K562 (cell line): ENCODE measurements around the gene TFEB. TPM values are rescaled to one million over a fixed set of nuclear protein-coding genes. Genes with fewer than 3 reads are reported as not detected.

Experiments used
- EWSR1 ChIP-seq: fragments of 450-650 bp; IDR thresholded peaks from 2 replicates; pipeline ENCODE4 v1.6.1; 2018; ENCODE audit warnings: borderline replicate concordance, mild to moderate bottlenecking, low read depth, moderate library complexity; ENCODE audit not compliant: partially characterized antibody
- HDAC6 ChIP-seq: IDR thresholded peaks from 2 replicates; pipeline ENCODE4 v1.6.1; 2012; ENCODE audit warnings: low read depth, mild to moderate bottlenecking, control low read depth, inconsistent platforms, low read length, moderate library complexity
- HIVEP1 ChIP-seq: fragments of 250-450 bp; sonication (Bioruptor Pico); IDR thresholded peaks from 2 replicates; pipeline ENCODE4 v1.4.0; 2020; ENCODE audit warnings: mild to moderate bottlenecking
- TBP ChIP-seq: optimal IDR thresholded peaks from 2 replicates; pipeline ENCODE3; 2011; ENCODE audit warnings: low read depth, low read length, improper control_type of control experiment
- TCF7L2 ChIP-seq: fragments of 150-350 bp; IDR thresholded peaks from 2 replicates; pipeline ENCODE4 v1.6.1; 2016; ENCODE audit warnings: low read depth, mild to moderate bottlenecking, low read length, moderate library complexity
- ZKSCAN8 ChIP-seq: fragments of 200-800 bp; sonication (Bioruptor generic); IDR thresholded peaks from 2 replicates; pipeline ENCODE4 v1.6.1; 2016; ENCODE audit warnings: missing genetic modification characterization, missing compliant biosample characterization
- ZNF263 ChIP-seq: sonication (generic); formaldehyde crosslinking; IDR thresholded peaks from 2 replicates; pipeline ENCODE4 v1.8.0; 2022; ENCODE audit warnings: mild to moderate bottlenecking, missing genetic modification reagents, borderline replicate concordance
- ZNF274 ChIP-seq: IDR thresholded peaks from 2 replicates; pipeline ENCODE4 v1.6.1; 2011; ENCODE audit warnings: low read depth, mild to moderate bottlenecking, low read length, moderate library complexity, borderline replicate concordance
- ZNF785 ChIP-seq: fragments of 250-450 bp; sonication (Bioruptor Pico); IDR thresholded peaks from 2 replicates; pipeline ENCODE4 v1.4.0; 2020; ENCODE audit warnings: mild to moderate bottlenecking
- polyA plus RNA-seq, 8 experiments: library from polyadenylated mRNA; depleted of rRNA in 4 of 8; stranded (reverse) in 5 of 8; unstranded in 3 of 8; fragments of >200 nt; fragmentation: Nextera tagmentation in 2 of 8; fragmentation: Illumina TruSeq in 1 of 8; extraction: Ambion mirVana in 2 of 8; extraction: Trizol in 1 of 8; gene quantifications; 2 replicates each; pipeline versions ENCODE4 v1.2.1 to v1.2.3, GENCODE V29; 2011 to 2014; ENCODE audit warnings: inconsistent platforms in 1 of 8, missing spikeins in 1 of 8
- total RNA-seq, 7 experiments: library from RNA; depleted of rRNA in 6 of 7; stranded (reverse); fragments of >200 nt in 6 of 7; fragmentation: Illumina TruSeq in 2 of 7; extraction: Trizol in 2 of 7; gene quantifications; 2 replicates each; pipeline versions ENCODE4 v1.2.1 to v1.2.3, GENCODE V29; 2011 to 2021; ENCODE audit warnings: low replicate concordance in 1 of 7
- TF ChIP-seq, protein P1 (sequence below), 2 experiments: fragments of 450-650 bp; IDR thresholded peaks; 2 replicates each; pipeline ENCODE4 v1.6.1; 2018; ENCODE audit warnings: mild to moderate bottlenecking in 2 of 2, low read depth in 1 of 2; ENCODE audit not compliant: partially characterized antibody in 2 of 2
- TF ChIP-seq, protein P2 (sequence below): sonication (generic); formaldehyde crosslinking; IDR thresholded peaks from 2 replicates; pipeline ENCODE4 v1.8.0; 2022; ENCODE audit warnings: missing genetic modification reagents, mild to moderate bottlenecking, borderline replicate concordance
- TF ChIP-seq, protein P3 (sequence below): fragments of 450-650 bp; IDR thresholded peaks from 2 replicates; pipeline ENCODE4 v1.6.1; 2017; ENCODE audit warnings: antibody characterized with exemption, mild to moderate bottlenecking
- TF ChIP-seq, protein P4 (sequence below): fragments of 450-650 bp; formaldehyde crosslinking; IDR thresholded peaks from 2 replicates; pipeline ENCODE4 v1.4.0; 2020; ENCODE audit warnings: mild to moderate bottlenecking, moderate library complexity
- TF ChIP-seq, protein P5 (sequence below): sonication (generic); formaldehyde crosslinking; IDR thresholded peaks from 2 replicates; pipeline ENCODE4 v1.8.1; 2023; ENCODE audit warnings: mild to moderate bottlenecking, missing genetic modification reagents

Gene TFEB
- total and polyA plus RNA-seq, 9 of the 15 experiments (the other 6 are each of a cell fraction or from before 2014, with no cell fraction given) = 0.04 to 4.7 (median 2.0) TPM

DNA sequence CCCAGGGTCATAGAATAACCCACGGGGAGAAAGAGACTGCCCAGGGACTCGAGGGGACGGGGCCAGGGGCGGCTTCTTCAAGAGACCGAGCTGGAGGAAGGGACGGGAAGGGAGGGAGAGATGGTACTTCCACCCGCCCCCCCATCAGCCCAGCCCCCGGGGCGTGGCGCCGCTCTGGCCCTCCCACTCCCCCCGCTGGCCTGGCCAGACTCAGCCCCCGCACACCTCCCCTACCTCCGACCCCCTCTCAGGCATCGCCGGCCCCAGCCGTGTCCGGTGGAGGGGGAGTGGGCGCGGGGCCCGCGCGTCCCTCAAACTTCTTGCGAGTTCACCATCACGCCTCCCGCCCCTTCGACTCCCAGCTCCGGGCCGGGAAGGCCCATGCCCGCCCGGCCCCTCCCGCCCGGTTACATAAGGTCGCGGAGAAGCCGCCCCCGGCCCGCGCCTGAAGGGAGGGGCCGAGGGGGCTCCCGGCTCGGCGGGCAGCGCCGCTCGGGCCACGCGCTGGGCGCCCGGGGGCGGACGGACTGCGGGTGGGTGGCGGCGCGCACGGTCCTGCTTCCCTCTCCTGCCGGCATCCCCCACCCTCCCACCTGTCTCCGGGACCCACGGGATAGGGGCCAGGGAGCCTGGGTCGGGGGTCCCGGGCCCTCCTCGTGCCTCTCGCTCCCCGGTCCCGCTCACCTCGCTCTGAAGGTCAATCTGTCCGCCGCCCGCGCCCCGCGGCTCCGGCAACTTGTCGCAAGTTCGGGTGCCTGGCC, 562 bp downstream of the TFEB start (continued):
- TF ChIP-seq, protein P1, sequence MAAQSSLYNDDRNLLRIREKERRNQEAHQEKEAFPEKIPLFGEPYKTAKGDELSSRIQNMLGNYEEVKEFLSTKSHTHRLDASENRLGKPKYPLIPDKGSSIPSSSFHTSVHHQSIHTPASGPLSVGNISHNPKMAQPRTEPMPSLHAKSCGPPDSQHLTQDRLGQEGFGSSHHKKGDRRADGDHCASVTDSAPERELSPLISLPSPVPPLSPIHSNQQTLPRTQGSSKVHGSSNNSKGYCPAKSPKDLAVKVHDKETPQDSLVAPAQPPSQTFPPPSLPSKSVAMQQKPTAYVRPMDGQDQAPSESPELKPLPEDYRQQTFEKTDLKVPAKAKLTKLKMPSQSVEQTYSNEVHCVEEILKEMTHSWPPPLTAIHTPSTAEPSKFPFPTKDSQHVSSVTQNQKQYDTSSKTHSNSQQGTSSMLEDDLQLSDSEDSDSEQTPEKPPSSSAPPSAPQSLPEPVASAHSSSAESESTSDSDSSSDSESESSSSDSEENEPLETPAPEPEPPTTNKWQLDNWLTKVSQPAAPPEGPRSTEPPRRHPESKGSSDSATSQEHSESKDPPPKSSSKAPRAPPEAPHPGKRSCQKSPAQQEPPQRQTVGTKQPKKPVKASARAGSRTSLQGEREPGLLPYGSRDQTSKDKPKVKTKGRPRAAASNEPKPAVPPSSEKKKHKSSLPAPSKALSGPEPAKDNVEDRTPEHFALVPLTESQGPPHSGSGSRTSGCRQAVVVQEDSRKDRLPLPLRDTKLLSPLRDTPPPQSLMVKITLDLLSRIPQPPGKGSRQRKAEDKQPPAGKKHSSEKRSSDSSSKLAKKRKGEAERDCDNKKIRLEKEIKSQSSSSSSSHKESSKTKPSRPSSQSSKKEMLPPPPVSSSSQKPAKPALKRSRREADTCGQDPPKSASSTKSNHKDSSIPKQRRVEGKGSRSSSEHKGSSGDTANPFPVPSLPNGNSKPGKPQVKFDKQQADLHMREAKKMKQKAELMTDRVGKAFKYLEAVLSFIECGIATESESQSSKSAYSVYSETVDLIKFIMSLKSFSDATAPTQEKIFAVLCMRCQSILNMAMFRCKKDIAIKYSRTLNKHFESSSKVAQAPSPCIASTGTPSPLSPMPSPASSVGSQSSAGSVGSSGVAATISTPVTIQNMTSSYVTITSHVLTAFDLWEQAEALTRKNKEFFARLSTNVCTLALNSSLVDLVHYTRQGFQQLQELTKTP (IDR thresholded peaks at IDR 0.05; ENCODE audit: low read depth in 1 of 2, partially characterized antibody in 2 of 2) = no peak
- TF ChIP-seq, protein P2, sequence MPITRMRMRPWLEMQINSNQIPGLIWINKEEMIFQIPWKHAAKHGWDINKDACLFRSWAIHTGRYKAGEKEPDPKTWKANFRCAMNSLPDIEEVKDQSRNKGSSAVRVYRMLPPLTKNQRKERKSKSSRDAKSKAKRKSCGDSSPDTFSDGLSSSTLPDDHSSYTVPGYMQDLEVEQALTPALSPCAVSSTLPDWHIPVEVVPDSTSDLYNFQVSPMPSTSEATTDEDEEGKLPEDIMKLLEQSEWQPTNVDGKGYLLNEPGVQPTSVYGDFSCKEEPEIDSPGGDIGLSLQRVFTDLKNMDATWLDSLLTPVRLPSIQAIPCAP = no peak
- TF ChIP-seq TBP (no peak), ZNF274 (no peak), ZKSCAN8 (CRISPR knock-in tag) (no peak), ZNF785 (no peak), EWSR1 (no peak), TCF7L2 (no peak), HIVEP1 (CRISPR knock-in tag) (no peak), HDAC6 (no peak), ZNF263 (CRISPR knock-in tag) (peak; percentile 10; the same call in 1 of the 2 replicates)
- TF ChIP-seq, protein P3, sequence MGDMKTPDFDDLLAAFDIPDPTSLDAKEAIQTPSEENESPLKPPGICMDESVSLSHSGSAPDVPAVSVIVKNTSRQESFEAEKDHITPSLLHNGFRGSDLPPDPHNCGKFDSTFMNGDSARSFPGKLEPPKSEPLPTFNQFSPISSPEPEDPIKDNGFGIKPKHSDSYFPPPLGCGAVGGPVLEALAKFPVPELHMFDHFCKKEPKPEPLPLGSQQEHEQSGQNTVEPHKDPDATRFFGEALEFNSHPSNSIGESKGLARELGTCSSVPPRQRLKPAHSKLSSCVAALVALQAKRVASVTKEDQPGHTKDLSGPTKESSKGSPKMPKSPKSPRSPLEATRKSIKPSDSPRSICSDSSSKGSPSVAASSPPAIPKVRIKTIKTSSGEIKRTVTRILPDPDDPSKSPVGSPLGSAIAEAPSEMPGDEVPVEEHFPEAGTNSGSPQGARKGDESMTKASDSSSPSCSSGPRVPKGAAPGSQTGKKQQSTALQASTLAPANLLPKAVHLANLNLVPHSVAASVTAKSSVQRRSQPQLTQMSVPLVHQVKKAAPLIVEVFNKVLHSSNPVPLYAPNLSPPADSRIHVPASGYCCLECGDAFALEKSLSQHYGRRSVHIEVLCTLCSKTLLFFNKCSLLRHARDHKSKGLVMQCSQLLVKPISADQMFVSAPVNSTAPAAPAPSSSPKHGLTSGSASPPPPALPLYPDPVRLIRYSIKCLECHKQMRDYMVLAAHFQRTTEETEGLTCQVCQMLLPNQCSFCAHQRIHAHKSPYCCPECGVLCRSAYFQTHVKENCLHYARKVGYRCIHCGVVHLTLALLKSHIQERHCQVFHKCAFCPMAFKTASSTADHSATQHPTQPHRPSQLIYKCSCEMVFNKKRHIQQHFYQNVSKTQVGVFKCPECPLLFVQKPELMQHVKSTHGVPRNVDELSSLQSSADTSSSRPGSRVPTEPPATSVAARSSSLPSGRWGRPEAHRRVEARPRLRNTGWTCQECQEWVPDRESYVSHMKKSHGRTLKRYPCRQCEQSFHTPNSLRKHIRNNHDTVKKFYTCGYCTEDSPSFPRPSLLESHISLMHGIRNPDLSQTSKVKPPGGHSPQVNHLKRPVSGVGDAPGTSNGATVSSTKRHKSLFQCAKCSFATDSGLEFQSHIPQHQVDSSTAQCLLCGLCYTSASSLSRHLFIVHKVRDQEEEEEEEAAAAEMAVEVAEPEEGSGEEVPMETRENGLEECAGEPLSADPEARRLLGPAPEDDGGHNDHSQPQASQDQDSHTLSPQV = no peak
- TF ChIP-seq, protein P4, sequence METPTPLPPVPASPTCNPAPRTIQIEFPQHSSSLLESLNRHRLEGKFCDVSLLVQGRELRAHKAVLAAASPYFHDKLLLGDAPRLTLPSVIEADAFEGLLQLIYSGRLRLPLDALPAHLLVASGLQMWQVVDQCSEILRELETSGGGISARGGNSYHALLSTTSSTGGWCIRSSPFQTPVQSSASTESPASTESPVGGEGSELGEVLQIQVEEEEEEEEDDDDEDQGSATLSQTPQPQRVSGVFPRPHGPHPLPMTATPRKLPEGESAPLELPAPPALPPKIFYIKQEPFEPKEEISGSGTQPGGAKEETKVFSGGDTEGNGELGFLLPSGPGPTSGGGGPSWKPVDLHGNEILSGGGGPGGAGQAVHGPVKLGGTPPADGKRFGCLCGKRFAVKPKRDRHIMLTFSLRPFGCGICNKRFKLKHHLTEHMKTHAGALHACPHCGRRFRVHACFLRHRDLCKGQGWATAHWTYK (CRISPR knock-in tag) = no peak
- TF ChIP-seq, protein P5, sequence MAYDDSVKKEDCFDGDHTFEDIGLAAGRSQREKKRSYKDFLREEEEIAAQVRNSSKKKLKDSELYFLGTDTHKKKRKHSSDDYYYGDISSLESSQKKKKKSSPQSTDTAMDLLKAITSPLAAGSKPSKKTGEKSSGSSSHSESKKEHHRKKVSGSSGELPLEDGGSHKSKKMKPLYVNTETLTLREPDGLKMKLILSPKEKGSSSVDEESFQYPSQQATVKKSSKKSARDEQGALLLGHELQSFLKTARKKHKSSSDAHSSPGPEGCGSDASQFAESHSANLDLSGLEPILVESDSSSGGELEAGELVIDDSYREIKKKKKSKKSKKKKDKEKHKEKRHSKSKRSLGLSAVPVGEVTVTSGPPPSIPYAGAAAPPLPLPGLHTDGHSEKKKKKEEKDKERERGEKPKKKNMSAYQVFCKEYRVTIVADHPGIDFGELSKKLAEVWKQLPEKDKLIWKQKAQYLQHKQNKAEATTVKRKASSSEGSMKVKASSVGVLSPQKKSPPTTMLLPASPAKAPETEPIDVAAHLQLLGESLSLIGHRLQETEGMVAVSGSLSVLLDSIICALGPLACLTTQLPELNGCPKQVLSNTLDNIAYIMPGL (CRISPR knock-in tag) = no peak
